Stimulated activated CD8-positive, alpha-beta memory T cell treated with anti-CD3 and anti-CD28 coated beads, Interleukin-7, amount 100 ng/mL, for 4 hours (primary cell): Measurements from ENCODE around the gene TP53I11.
A peak's percentile ranks its signal among the peaks of the same experiment; 100 is the strongest.

ENCODE experiments used
- DNase-seq, 2 donors: peaks; one replicate each; pipeline ENCODE4 v3.0.0-alpha.2; 2020; ENCODE audit warnings: low read depth in 2 of 2

Gene TP53I11

GRCh38 chr11:44912270-44912987, 38.3 kb downstream of the TP53I11 start:
- no peak for DNase-seq

- DNase-seq, result peak; percentile 57 to 74
Measured at GRCh38 chr11:44911029-44911814, 39.5 kb downstream of the TP53I11 start.

GRCh38 chr11:44910591-44910990, 40.1 kb downstream of the TP53I11 start:
- DNase-seq, result no peak

GRCh38 chr11:44909557-44909956, 41.1 kb downstream of the TP53I11 start:
- DNase-seq, result no peak

GRCh38 chr11:44906649-44907048, 44.0 kb downstream of the TP53I11 start:
- DNase-seq, result no peak

- no peak for DNase-seq
Measured at GRCh38 chr11:44905131-44905866, 45.4 kb downstream of the TP53I11 start.

- no peak for DNase-seq
Measured at GRCh38 chr11:44904261-44905020, 46.2 kb downstream of the TP53I11 start.

GRCh38 chr11:44903518-44903917, 47.2 kb downstream of the TP53I11 start:
- DNase-seq, result no peak

GRCh38 chr11:44903035-44903434, 47.6 kb downstream of the TP53I11 start:
- no peak for DNase-seq

GRCh38 chr11:44901786-44902185, 48.9 kb downstream of the TP53I11 start:
- DNase-seq, result no peak

GRCh38 chr11:44901120-44901633, 49.5 kb downstream of the TP53I11 start:
- no peak for DNase-seq

- no peak for DNase-seq
Measured at GRCh38 chr11:44899959-44900358, 50.7 kb downstream of the TP53I11 start.

- peak; percentile 7 to 18 for DNase-seq
Measured at GRCh38 chr11:44893846-44894617, 56.7 kb downstream of the TP53I11 start.

GRCh38 chr11:44893308-44893822, 57.3 kb downstream of the TP53I11 start:
- no peak for DNase-seq

- no peak for DNase-seq
Measured at GRCh38 chr11:44892843-44893242, 57.8 kb downstream of the TP53I11 start.

GRCh38 chr11:44889266-44889665, 61.4 kb downstream of the TP53I11 start:
- no peak for DNase-seq

- DNase-seq, result no peak
Measured at GRCh38 chr11:44887636-44888035, 63.0 kb downstream of the TP53I11 start.

- DNase-seq, result no peak
Measured at GRCh38 chr11:44886790-44887140, 63.9 kb downstream of the TP53I11 start.

- DNase-seq, result no peak
Measured at GRCh38 chr11:44885919-44886789, 64.5 kb downstream of the TP53I11 start.
